Stimulated activated naive CD8-positive, alpha-beta T cell treated with anti-CD3 and anti-CD28 coated beads, Interleukin-15, Interleukin-2, amounts not matched to agents 100 ng/mL and 50 ng/mL, for 24 hours (primary cell): Measurements from ENCODE around the gene INO80.
"Not testable (repeated sequence)": the region's sequence is repeated elsewhere in the genome, so short reads cannot be mapped to it uniquely, and the experiment has no call there.

Source experiments
- H3K27ac Mint-ChIP-seq: one replicate; pipeline ENCODE4 v1.8.0; 2021; ENCODE audit warnings: mild to moderate bottlenecking, mixed read lengths
- H3K27me3 Mint-ChIP-seq: one replicate; pipeline ENCODE4 v1.8.0; 2021; ENCODE audit warnings: mixed read lengths
- H3K36me3 Mint-ChIP-seq: one replicate; pipeline ENCODE4 v1.8.0; 2021; ENCODE audit warnings: low read depth, mixed read lengths
- H3K4me1 Mint-ChIP-seq: one replicate; pipeline ENCODE4 v1.8.0; 2021; ENCODE audit warnings: low read depth, mixed read lengths
- H3K4me3 Mint-ChIP-seq: one replicate; pipeline ENCODE4 v1.8.0; 2021; ENCODE audit warnings: mild to moderate bottlenecking, mixed read lengths
- H3K9me3 Mint-ChIP-seq: one replicate; pipeline ENCODE4 v1.8.0; 2021; ENCODE audit warnings: mixed read lengths

INO80 gene

DNA sequence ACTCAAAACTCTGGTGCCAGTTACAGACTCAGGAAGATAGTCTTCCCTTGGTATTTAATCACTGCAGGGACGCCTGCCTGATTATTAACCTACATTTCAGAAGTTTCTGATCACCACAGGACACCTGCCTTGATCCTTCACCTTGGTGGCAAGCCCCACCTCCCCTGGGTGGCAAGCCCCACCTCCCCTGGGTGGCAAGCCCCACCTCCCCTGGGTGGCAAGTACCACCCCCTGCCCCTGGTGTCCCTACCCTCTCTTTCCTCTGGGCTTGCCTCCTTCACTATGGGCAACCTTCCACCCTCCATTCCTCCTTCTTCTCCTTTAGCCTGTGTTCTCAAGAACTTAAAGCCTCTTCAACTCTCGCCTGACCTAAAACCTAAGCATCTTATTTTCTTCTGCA, 16.0 kb upstream of the INO80 start:
- H3K4me3 Mint-ChIP-seq, H3K27me3 Mint-ChIP-seq, H3K27ac Mint-ChIP-seq: not testable (repeated sequence)

DNA sequence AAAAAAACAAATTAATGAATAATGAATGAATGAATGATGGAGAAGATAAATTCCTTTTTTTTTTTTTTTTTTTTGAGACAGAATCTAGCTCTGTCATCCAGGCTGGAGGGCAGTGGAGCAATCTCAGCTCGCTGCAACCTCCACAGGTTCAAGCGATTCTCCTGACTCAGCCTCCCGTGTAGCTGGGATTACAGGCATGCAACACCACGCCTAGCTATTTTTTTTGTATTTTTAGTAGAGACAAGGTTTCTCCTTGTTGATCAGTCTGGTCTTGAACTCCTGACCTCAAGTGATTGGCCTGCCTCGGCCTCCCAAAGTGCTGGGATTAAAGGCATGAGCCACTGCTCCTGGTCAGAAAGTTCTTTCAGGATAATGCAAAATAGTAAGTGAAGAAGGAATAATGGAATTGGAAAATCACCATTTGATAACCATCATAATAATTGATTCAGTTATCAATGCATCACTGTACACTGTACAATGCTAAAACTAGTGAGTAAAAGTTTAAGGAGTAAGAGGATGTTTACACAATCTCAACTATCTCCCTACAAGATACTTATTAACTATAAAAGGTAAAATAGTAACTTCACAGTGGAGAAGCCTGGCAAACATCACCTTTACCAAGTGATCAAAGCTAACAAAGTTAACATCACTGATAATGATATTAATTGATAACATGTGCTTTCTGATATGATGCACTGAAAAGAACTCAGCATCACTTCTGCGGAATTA, 12.3 kb upstream of the INO80 start:
- H3K27ac Mint-ChIP-seq, result no peak overlapping the region
- H3K27me3 Mint-ChIP-seq, result peaks cover 14% of the 10 kb centered on the region
- H3K9me3 Mint-ChIP-seq, result no peaks in the 10 kb centered on the region
- no peaks in the 10 kb centered on the region for H3K36me3 Mint-ChIP-seq
- no peaks in the 10 kb centered on the region for H3K4me1 Mint-ChIP-seq
- no peak overlapping the region for H3K4me3 Mint-ChIP-seq

More for the DNA sequence above, 16.0 kb upstream of the INO80 start:
- not testable (repeated sequence) for H3K36me3 Mint-ChIP-seq, H3K9me3 Mint-ChIP-seq, H3K4me1 Mint-ChIP-seq

DNA sequence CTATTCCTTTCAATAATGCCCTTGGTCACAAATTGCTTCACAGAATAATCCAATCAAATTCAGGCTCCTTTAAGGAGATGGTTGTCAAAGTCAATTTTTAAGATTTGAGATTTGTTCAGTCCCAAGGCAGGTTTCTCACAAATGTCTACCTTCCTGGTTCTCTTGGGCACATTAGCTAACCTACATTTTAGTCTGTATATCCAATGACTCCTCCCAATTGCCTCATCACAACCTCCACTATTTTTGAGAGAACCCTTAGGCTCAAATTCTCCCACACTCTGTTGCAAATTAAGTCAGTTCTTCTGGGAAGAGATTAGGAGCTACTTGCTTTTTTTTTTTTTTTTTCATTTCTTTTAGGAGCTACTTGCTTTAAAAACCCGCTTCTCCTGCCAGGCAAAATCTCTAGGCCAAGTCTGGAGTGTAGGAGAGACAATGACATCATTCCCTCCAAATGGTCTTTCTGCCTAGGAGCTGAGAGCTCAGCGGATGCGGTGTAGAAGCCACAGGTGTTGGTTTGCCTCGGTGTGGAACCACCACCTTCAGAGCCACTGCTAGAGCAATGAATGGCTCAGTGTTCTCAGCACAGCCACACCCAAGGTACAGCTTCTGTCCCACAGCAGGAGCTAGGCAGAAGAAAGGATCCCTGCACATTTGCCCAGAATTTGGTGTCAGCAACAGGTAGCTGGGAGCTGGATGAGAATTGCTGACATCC, 10.0 kb upstream of the INO80 start:
- H3K36me3 Mint-ChIP-seq, result no peaks in the 10 kb centered on the region
- no peak overlapping the region for H3K4me3 Mint-ChIP-seq
- H3K27ac Mint-ChIP-seq, result no peak overlapping the region
- no peaks in the 10 kb centered on the region for H3K9me3 Mint-ChIP-seq
- H3K27me3 Mint-ChIP-seq, result peaks cover 9% of the 10 kb centered on the region
- H3K4me1 Mint-ChIP-seq, result no peaks in the 10 kb centered on the region

DNA sequence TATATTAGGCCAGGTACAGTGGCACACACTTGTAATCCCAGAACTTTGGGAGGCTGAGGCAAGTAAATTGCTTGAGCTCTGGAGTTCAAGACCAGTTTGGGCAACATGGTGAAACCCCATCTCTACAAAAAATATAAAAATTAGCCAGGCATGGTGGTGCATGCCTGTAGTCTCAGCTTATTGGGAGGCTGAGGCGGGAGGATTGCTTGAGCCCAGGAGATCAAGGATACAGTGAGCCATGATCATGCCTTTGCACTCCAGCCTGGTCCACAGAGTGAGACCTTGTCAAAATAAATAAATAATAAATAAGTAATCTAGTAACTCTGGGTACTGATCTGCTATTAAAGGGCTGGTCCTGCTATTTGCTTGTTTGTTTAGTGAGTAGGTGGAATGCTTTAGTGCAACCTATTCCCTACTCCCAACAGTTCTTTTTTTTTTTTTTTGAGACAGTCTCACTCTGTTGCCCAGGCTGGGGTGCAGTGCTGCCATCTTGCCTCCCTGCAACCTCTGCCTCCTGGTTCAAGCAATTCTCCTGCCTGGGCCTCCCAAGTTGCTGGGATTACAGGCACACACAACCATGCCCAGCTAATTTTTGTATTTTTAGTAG, 9.1 kb upstream of the INO80 start:
- no peak overlapping the region for H3K4me3 Mint-ChIP-seq
- H3K27ac Mint-ChIP-seq, result no peak overlapping the region
- no peaks in the 10 kb centered on the region for H3K36me3 Mint-ChIP-seq
- H3K4me1 Mint-ChIP-seq, result no peaks in the 10 kb centered on the region
- H3K9me3 Mint-ChIP-seq, result no peaks in the 10 kb centered on the region
- H3K27me3 Mint-ChIP-seq, result peaks cover 9% of the 10 kb centered on the region

DNA sequence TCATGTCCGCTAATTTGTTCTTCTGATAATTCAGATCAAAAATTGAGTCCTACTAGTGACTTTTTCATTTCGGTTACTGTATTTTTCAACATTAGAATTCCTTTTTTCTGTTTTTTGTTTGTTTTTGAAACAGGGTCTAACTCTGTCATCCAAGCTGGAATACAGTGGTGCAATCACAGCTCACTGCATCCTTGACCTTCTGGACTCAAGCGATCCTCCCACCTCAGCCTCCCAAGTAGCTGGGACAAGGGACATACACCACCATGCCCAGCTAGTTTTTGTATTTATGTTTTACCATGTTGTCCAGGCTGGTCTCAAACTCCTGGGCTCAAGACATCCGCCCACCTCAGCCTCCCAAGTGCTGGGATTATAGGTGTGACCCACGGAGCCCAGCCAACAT, 8.0 kb upstream of the INO80 start:
- no peak overlapping the region for H3K27ac Mint-ChIP-seq
- H3K36me3 Mint-ChIP-seq, result no peaks in the 10 kb centered on the region
- no peaks in the 10 kb centered on the region for H3K4me1 Mint-ChIP-seq
- H3K27me3 Mint-ChIP-seq, result peaks cover 9% of the 10 kb centered on the region
- H3K4me3 Mint-ChIP-seq, result no peak overlapping the region
- no peaks in the 10 kb centered on the region for H3K9me3 Mint-ChIP-seq

DNA sequence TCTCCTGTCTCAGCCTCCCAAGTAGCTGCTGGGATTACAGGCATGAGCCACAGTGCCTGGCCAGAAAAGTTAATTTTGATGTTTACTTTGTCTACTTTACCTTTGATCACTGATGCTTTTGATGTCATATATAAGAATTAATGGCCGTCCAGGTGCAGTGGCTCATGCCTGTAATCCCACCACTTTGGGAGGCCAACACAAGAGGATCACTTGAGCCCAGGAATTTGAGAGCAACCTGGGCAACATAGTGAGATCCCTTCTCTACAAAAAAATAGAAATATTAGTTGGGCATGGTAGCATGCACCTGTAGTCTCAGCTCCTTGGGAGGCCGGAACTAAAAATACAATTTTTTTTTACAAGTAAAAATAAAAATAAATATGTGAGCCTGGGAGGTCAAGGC, 6.8 kb upstream of the INO80 start:
- no peaks in the 10 kb centered on the region for H3K4me1 Mint-ChIP-seq
- no peaks in the 10 kb centered on the region for H3K9me3 Mint-ChIP-seq
- no peaks in the 10 kb centered on the region for H3K36me3 Mint-ChIP-seq
- no peak overlapping the region for H3K4me3 Mint-ChIP-seq
- H3K27me3 Mint-ChIP-seq, result peaks cover 9% of the 10 kb centered on the region
- no peak overlapping the region for H3K27ac Mint-ChIP-seq

DNA sequence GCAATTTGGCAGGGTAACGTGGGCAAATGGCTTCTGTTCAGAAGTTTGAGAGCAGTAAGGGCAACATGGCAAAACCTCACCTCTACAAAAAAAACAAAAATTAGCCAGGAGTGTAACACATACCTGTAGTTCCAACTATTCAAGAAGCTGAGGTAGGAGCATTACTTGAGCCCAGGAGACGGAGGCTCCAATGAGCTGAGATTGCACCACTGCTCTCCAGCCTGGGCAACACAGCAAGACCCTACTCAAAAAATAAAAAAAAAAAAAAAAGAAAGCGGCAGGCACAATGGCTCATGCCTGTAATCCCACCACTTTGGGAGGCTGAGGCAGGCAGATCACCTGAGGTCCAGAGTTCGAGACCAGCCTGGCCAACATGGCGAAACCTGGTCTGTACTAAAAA, 5.9 kb upstream of the INO80 start:
- H3K27me3 Mint-ChIP-seq, result peaks cover 9% of the 10 kb centered on the region
- no peaks in the 10 kb centered on the region for H3K9me3 Mint-ChIP-seq
- no peaks in the 10 kb centered on the region for H3K4me1 Mint-ChIP-seq
- no peak overlapping the region for H3K4me3 Mint-ChIP-seq
- no peak overlapping the region for H3K27ac Mint-ChIP-seq
- H3K36me3 Mint-ChIP-seq, result no peaks in the 10 kb centered on the region

DNA sequence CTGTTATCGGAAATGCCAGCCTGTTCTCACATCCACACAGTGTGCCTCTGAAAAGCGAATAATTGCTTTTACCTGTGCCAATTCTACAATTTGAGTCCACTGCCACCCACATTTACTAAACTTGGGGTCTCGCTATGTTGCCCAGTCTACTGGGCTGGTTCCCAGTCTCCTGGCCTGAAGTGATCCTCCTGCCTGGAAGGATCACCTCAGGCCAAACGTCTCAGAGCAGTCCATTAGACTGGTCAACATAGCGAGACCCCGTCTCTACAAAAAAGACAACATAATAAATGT, 827 bp upstream of the INO80 start:
- no peaks in the 10 kb centered on the region for H3K9me3 Mint-ChIP-seq
- H3K27me3 Mint-ChIP-seq, result no peaks in the 10 kb centered on the region
- H3K27ac Mint-ChIP-seq, result peak overlapping the region; percentile 98
- H3K4me3 Mint-ChIP-seq, result peak overlapping the region; percentile 94
- H3K4me1 Mint-ChIP-seq, result peaks cover 35% of the 10 kb centered on the region
- peaks cover 24% of the 10 kb centered on the region for H3K36me3 Mint-ChIP-seq

DNA sequence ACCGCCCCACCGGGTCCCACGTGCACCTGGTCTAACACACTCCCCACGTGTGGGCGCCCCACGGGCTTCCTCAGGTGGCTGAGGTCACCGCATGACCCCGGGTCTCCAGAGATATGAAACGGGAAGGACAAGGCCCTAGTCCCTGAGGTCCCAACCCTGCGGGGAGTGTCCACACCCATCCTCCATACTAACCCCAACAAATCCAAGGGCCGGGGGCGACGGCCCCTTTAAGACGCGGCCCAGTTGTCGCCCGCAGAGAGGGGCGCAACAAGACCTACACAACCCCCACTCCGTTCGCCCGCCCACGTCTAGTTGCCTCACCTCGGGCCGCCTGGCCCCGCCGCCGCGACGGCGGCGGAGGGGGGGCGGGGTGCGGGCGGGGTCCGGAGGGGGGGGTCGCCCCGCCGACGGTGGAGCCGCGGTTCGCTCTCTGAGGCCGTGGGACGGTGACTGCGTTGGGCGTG, 396 bp downstream of the INO80 start:
- Mint-ChIP-seq H3K36me3 (peaks cover 24% of the 10 kb centered on the region), H3K27me3 (no peaks in the 10 kb centered on the region), H3K27ac (peak overlapping the region; percentile 98), H3K9me3 (no peaks in the 10 kb centered on the region), H3K4me1 (peaks cover 35% of the 10 kb centered on the region), H3K4me3 (peak overlapping the region; percentile 94)

DNA sequence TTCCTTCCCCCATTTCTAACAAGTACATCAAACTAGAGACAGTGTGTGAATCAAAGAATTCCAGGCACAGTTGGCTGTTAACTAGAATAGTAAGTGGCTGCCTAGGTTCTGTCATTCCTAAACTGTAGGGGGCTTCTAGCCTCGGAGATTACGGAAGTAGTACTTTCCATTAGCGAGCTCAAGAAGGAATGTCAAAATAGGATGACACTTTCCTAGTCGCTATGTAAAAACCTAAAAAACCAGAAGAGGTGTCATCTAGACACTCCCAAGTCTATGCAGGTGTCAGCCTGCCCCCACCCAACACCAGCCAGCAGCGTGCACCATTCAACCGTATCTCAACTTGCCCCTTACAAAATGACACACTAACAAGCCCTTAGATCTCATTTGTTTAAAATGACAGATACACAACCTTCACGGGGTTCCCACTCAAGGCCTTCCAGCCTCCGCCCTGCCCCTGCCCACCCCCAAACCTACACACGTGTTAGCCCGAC, 874 bp downstream of the INO80 start:
- peaks cover 24% of the 10 kb centered on the region for H3K36me3 Mint-ChIP-seq
- peak overlapping the region; percentile 98 for H3K27ac Mint-ChIP-seq
- H3K4me1 Mint-ChIP-seq, result peaks cover 35% of the 10 kb centered on the region
- no peaks in the 10 kb centered on the region for H3K9me3 Mint-ChIP-seq
- peak overlapping the region; percentile 94 for H3K4me3 Mint-ChIP-seq
- H3K27me3 Mint-ChIP-seq, result no peaks in the 10 kb centered on the region

DNA sequence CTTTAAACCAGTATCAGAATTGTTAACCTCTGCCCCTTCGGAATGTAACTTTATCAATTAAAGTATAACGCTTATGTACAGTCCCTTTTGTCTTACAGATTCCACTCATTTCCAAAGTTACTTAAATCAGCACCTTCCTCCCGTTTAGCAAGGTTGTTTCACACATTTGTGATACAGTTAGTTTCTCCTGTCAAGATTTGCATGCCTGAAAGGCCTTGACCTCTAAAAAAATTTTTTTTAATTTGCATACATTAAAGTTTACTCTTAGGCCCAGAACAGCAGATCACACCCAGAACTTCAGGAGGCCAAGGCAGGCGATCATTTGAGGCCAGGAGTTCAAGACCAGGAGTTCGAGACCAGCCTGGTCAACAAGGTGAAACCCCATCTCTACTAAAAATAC, 9.1 kb downstream of the INO80 start:
- peaks cover 27% of the 10 kb centered on the region for H3K36me3 Mint-ChIP-seq
- no peak overlapping the region for H3K27ac Mint-ChIP-seq
- no peaks in the 10 kb centered on the region for H3K9me3 Mint-ChIP-seq
- H3K4me3 Mint-ChIP-seq, result no peak overlapping the region
- H3K27me3 Mint-ChIP-seq, result no peaks in the 10 kb centered on the region
- peaks cover 13% of the 10 kb centered on the region for H3K4me1 Mint-ChIP-seq

DNA sequence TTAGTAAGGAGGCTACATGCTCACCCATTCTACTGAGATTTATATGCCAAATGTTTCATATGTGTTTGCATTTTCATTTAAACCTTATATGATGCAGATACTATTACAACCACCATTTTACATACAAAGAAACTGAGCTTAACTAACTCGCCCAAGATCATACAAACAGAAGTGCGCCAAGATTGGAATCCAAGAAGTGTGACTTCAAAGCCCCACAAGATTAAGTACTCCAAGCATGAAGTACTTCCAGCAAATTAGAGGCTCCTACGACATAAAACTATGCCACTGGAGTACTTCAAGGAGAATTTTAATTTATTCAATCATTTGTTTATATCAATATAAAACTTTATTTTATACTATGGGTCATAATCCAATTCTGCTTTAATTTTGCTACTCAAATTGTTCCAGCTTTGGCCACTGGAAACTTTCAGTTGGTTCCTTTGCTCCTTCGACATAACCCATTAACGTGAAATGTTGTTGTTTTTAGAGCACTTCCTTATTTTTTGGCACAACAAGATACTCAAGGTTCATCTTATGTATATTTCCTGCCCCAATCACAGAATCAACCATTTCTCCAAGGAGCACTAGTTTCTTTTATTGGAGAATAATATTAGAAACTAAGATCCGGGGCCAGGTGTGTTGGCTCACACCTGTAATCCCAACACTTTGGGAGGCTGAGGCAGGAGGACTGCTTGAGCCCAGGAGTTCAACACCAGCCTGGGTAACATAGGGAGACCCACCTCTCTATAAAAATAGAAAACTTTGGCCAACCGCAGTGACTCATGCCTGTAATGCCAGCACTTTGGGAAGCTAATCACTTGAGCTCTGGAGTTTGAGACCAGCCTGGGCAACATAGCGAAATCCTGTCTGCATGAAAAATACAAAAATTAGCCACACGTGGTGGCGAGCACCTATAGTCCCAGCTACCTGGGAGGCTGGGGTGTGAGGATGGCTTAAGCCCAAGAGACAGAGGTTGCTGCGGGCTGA, 10.4 kb downstream of the INO80 start:
- H3K9me3 Mint-ChIP-seq, result no peaks in the 10 kb centered on the region
- no peaks in the 10 kb centered on the region for H3K27me3 Mint-ChIP-seq
- H3K36me3 Mint-ChIP-seq, result peaks cover 32% of the 10 kb centered on the region
- H3K4me1 Mint-ChIP-seq, result peaks cover 19% of the 10 kb centered on the region
- no peak overlapping the region for H3K4me3 Mint-ChIP-seq
- H3K27ac Mint-ChIP-seq, result no peak overlapping the region

DNA sequence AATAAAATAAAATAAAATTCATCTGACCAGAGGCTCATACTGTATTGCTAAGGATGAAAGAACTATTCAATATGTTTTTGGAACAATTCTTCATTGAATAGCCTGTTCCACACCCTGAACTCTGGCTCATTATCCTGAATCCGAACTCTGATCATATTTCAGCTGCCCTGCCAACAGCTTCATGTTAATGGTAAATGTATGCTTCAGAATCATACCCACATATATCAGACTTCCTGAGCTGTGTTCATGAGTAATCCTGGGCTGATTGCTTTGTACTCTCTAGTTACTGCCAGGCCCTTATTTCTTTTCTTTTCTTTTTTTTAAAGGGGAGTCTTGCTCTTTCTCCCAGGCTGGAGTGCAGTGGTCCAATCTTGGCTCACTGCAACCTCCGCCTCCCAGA, 11.8 kb downstream of the INO80 start:
- no peaks in the 10 kb centered on the region for H3K9me3 Mint-ChIP-seq
- H3K36me3 Mint-ChIP-seq, result peaks cover 39% of the 10 kb centered on the region
- H3K27me3 Mint-ChIP-seq, result no peaks in the 10 kb centered on the region
- H3K4me1 Mint-ChIP-seq, result peaks cover 19% of the 10 kb centered on the region
- H3K4me3 Mint-ChIP-seq, result no peak overlapping the region
- H3K27ac Mint-ChIP-seq, result no peak overlapping the region

DNA sequence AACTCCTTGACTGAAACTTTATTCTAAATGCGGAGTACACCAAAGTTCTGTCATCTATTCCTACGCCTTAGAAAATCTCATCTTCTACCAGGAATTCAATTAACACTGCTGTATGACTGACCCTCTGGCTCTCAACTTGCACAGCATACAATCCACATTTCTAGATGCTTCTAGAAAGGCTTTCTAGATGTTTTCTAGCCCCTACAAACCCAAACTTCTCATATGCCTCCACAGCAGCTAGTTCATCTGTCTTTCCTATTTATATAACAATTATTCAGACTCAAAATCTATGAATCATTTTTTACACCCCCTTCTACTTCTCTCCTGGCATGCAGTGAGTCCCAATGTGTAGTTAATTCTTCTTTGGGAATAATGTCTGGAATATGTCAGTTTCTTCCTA, 13.2 kb downstream of the INO80 start:
- H3K4me3 Mint-ChIP-seq, result no peak overlapping the region

More for the DNA sequence above, 13.2 kb downstream of the INO80 start:
- H3K9me3 Mint-ChIP-seq, result no peaks in the 10 kb centered on the region
- H3K27me3 Mint-ChIP-seq, result no peaks in the 10 kb centered on the region
- peaks cover 16% of the 10 kb centered on the region for H3K4me1 Mint-ChIP-seq
- peaks cover 34% of the 10 kb centered on the region for H3K36me3 Mint-ChIP-seq
- no peak overlapping the region for H3K27ac Mint-ChIP-seq
